Activated CD8-positive, alpha-beta memory T cell treated with anti-CD3 and anti-CD28 coated beads, Interleukin-2, amount 10 ng/mL, durations not matched to agents 7 days and 5 days (primary cell): Measurements from ENCODE around the gene ST6GALNAC3. TPM values are rescaled to one million over a fixed set of nuclear protein-coding genes. Genes with fewer than 3 reads are reported as not detected.
A peak's percentile ranks its signal among the peaks of the same experiment; 100 is the strongest.
"Not testable (repeated sequence)": the region's sequence is repeated elsewhere in the genome, so short reads cannot be mapped to it uniquely, and the experiment has no call there.

ENCODE experiments used
- ATAC-seq: fragments of 150-1000 bp; cut with Tn5 transposase; one replicate; pipeline ENCODE4 v1.10.0; 2021; ENCODE audit warnings: moderate library complexity
- CTCF ChIA-PET: fragments of 350-600 bp; sonication (Branson Sonifier 250); formaldehyde crosslinking; loops from one replicate; lab custom pipeline; 2021; ENCODE audit warnings: antibody characterized with exemption; lab: Charles Lee
- DNase-seq: peaks from one replicate; pipeline ENCODE4 v3.0.0-alpha.2; 2020
- H3K27ac Mint-ChIP-seq: one replicate; pipeline ENCODE4 v1.8.0; 2021; ENCODE audit warnings: mild to moderate bottlenecking, mixed read lengths
- H3K27me3 Mint-ChIP-seq: one replicate; pipeline ENCODE4 v1.8.0; 2021; ENCODE audit warnings: mixed read lengths
- H3K36me3 Mint-ChIP-seq: one replicate; pipeline ENCODE4 v1.8.0; 2021; ENCODE audit warnings: mild to moderate bottlenecking, mixed read lengths
- H3K4me1 Mint-ChIP-seq: one replicate; pipeline ENCODE4 v1.8.0; 2021; ENCODE audit warnings: mixed read lengths
- H3K4me3 Mint-ChIP-seq: one replicate; pipeline ENCODE4 v1.8.0; 2021; ENCODE audit warnings: mild to moderate bottlenecking, moderate library complexity, mixed read lengths
- H3K9me3 Mint-ChIP-seq: one replicate; pipeline ENCODE4 v1.8.0; 2022; ENCODE audit warnings: low read depth, mixed read lengths
- total RNA-seq, 2 experiments: library from RNA; stranded (reverse); gene quantifications; one replicate each; pipeline ENCODE4 v1.2.3, GENCODE V29; 2021

Gene ST6GALNAC3
- total RNA-seq, 2 experiments from 2014 or later: 0.26 to 0.88 TPM

DNA sequence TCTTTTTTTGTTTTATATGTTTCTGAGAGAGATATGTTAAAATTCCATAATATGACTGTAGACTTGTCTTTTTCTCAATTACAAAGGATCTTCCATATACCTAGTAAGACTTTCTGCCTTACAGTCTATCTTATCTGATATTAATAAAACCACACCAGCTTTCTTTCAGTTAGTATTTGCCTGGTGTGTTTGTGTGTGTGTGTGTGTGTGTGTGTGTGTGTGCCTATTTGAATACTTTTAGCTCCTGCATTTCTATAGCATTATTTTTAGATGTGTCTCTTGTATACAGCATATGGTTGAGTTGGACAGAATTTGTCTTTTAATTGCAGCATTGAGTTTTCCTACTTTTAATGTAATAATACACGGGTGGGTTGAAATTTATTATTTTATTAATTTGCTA lies 27.5 kb downstream of the ST6GALNAC3 start:
- H3K4me1 Mint-ChIP-seq: peaks cover 17% of the 10 kb centered on the region
- CTCF ChIA-PET: no interaction called here
- peaks cover 28% of the 10 kb centered on the region for H3K27me3 Mint-ChIP-seq
- H3K9me3 Mint-ChIP-seq: no peaks in the 10 kb centered on the region
- DNase-seq (no peak), ATAC-seq (no peak)
- no peak overlapping the region for H3K27ac Mint-ChIP-seq
- no peak overlapping the region for H3K4me3 Mint-ChIP-seq
- no peaks in the 10 kb centered on the region for H3K36me3 Mint-ChIP-seq

DNA sequence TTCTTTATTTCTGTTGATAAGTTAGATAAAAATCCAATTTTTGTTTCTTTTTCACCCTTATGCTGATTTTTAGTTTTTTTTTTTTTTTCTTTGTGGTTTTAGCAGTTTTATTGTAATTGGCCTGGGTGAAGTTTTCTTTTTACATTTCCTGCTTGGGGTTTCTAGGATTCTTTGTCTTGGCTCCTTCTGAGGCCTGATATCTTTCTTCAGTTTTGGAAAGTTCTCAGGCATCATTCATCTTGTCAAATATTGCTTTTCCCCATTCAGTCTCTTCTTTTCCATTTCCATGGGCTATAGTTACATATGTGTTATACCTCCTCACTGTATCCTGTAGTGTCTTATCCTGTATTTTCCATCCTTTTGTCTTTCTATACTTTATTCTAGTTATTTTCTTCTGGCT lies 28.5 kb downstream of the ST6GALNAC3 start:
- Mint-ChIP-seq H3K4me3 (no peak overlapping the region), H3K9me3 (no peaks in the 10 kb centered on the region), H3K27ac (no peak overlapping the region), H3K4me1 (peaks cover 17% of the 10 kb centered on the region), H3K27me3 (peaks cover 37% of the 10 kb centered on the region), H3K36me3 (no peaks in the 10 kb centered on the region)
- no peak for ATAC-seq
- CTCF ChIA-PET: no interaction called here
- no peak for DNase-seq

DNA sequence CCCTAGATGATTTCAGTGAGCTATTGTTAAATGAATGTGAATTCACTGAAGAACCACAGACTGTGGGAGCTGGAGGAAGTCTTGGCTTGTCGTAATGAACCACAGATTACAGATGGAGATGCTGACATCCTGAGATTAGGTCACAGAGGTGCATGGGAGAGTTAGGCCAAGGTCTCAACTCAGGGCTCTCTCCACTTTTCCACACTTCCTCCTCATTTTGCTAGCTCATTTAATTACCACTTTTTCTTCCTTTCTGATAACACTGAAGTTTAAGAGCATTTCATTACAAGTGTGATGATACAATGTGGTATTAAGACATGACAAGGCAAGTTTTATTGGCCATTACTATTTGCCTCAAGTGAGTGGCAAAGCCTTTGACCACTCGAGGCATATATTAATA lies 30.8 kb downstream of the ST6GALNAC3 start:
- CTCF ChIA-PET: interaction anchor here (1.0 kb wide), 1 partner anchor 115 kb away, joined by 3 read pairs; no protein-coding TSS in a partner anchor
- no peak overlapping the region for H3K27ac Mint-ChIP-seq
- H3K4me3 Mint-ChIP-seq: no peak overlapping the region
- DNase-seq (peak; percentile 54), ATAC-seq (peak; percentile 76)
- no peaks in the 10 kb centered on the region for H3K9me3 Mint-ChIP-seq
- no peaks in the 10 kb centered on the region for H3K36me3 Mint-ChIP-seq
- peaks cover 17% of the 10 kb centered on the region for H3K4me1 Mint-ChIP-seq
- peaks cover 50% of the 10 kb centered on the region for H3K27me3 Mint-ChIP-seq

DNA sequence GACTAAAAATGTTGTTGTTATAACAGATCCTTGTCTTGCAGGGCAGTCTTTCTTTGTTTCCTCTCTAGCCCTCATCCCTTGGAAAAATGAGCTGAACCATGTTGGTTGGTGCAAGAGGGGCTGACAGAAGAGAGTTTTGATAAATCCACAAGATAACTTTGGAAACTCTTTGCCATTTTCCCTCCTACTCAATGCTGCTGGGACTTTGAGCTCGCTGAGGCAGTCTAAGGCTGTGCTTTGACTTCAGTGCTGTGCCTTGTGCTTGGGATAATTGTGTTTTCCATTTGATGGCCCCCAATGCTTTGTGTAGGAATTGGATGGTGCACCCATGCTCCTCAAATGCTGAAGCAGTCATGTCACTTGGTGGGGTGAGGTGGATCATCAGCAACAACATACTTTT lies 31.7 kb downstream of the ST6GALNAC3 start:
- no peaks in the 10 kb centered on the region for H3K9me3 Mint-ChIP-seq
- no peak overlapping the region for H3K27ac Mint-ChIP-seq
- H3K36me3 Mint-ChIP-seq: no peaks in the 10 kb centered on the region
- H3K4me3 Mint-ChIP-seq: no peak overlapping the region
- no peak for ATAC-seq
- peaks cover 51% of the 10 kb centered on the region for H3K27me3 Mint-ChIP-seq
- DNase-seq: no peak
- H3K4me1 Mint-ChIP-seq: peaks cover 17% of the 10 kb centered on the region
- CTCF ChIA-PET: interaction anchor here (1.0 kb wide), 1 partner anchor 116 kb away, joined by 3 read pairs; no protein-coding TSS in a partner anchor

DNA sequence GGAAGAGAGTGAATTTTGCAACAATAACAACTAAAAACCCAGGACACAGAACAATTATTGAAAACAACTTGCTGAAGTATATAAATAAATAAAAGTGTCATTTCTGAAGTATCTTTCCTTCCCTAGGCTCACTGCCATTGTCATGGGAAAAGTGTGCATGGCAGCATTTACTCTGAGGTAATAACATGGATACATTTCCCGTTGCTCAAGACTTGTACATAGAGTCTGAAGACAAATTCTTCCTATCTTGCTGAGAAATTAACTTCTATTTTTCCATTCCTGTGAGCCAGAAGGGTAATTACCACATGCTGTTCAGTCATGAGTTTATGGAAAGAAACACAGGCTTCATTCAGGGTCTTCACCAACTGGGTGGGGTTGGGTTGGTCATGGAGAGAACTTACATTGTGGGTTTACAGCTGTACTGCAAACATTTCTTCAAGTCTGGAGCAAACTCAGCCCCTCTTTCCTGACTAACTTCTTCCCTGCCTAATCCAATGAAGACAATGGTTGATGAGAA lies 32.2 kb downstream of the ST6GALNAC3 start:
- Mint-ChIP-seq H3K27me3 (peaks cover 48% of the 10 kb centered on the region), H3K9me3 (no peaks in the 10 kb centered on the region), H3K36me3 (no peaks in the 10 kb centered on the region), H3K4me3 (no peak overlapping the region), H3K27ac (no peak overlapping the region), H3K4me1 (peaks cover 17% of the 10 kb centered on the region)
- CTCF ChIA-PET: no interaction called here
- DNase-seq (no peak), ATAC-seq (no peak)

DNA sequence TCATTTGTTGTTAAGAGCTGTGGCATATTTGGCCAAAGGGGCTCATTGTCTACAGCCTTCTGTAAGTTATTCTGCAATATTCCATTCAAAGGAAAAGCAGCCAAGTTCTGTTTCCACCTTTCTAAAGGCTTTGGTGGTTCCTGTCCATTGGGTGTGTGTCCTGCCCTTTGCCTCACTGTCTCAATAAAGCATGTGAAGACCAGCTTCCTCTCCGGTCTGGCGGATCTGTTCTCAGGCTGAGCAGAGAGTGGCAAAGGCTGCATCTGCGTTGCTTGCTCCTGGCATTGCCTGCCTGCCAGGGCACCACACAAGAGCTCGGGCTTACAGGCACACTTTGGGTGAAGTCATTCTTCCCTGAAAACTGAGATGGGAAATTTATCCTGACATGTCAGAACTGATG lies 34.9 kb downstream of the ST6GALNAC3 start:
- Mint-ChIP-seq H3K27ac (no peak overlapping the region), H3K4me3 (no peak overlapping the region), H3K27me3 (peaks cover 45% of the 10 kb centered on the region), H3K36me3 (no peaks in the 10 kb centered on the region), H3K4me1 (peaks cover 11% of the 10 kb centered on the region), H3K9me3 (no peaks in the 10 kb centered on the region)
- no peak for ATAC-seq
- no peak for DNase-seq
- CTCF ChIA-PET: interaction anchor here (0.9 kb wide), 1 partner anchor 9 kb away, joined by 3 read pairs; no protein-coding TSS in a partner anchor

DNA sequence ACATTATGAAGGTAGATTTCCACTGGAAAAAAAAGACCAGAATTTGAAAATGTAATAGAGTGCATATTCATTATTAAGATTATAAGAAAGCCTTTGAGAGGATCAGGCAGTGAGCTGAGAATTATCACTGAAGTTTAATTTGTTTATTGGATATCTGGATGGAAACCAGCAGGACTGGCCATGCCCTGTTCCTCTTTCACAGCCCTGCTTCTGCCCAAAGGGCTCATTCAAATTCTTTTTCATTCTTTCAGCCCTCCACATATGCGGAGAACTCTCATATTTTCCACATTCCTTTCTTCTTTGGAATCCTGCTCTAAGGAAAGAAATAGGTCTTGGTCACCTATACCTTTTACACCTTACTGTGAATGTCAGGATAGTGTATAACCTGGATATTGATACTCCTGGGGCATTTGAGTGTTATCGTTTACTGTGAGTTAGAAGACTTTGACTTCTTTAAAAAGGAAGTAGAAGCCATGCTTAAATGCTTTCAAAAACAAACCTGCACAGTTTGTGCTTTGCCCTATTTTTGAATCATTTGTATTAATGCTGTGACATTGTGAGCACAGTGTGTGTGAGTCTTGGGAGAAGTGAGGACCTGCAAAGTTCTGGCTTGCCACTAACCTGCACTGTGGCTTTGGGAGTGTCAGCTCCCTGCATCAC lies 35.5 kb downstream of the ST6GALNAC3 start:
- Mint-ChIP-seq H3K27me3 (peaks cover 44% of the 10 kb centered on the region), H3K4me3 (no peak overlapping the region), H3K36me3 (no peaks in the 10 kb centered on the region), H3K9me3 (no peaks in the 10 kb centered on the region), H3K27ac (no peak overlapping the region), H3K4me1 (peaks cover 5% of the 10 kb centered on the region)
- DNase-seq: no peak
- CTCF ChIA-PET: no interaction called here
- no peak for ATAC-seq

DNA sequence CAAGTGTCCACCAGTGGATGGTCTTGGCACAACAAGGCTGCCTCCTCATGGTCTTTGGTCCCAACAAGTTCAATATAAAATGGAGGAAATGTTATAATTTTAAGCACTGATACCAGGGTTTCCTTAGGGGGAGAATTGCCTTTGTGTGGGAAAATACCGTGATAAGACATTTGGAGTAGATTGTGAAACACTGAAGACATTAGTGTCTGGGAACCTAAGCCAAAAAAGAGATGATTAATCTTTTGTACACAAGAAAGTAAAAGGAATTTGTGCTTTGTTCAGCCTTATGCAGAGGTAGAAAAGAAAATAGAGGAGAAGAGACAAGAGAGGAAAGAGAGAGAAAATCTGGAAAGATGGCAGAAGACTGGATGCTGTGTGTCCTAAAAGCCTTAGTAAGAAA lies 36.1 kb downstream of the ST6GALNAC3 start:
- no peaks in the 10 kb centered on the region for H3K4me1 Mint-ChIP-seq
- ATAC-seq: no peak
- CTCF ChIA-PET: no interaction called here
- H3K27ac Mint-ChIP-seq: no peak overlapping the region
- H3K4me3 Mint-ChIP-seq: no peak overlapping the region
- DNase-seq: no peak
- H3K9me3 Mint-ChIP-seq: no peaks in the 10 kb centered on the region
- no peaks in the 10 kb centered on the region for H3K36me3 Mint-ChIP-seq
- peaks cover 45% of the 10 kb centered on the region for H3K27me3 Mint-ChIP-seq

DNA sequence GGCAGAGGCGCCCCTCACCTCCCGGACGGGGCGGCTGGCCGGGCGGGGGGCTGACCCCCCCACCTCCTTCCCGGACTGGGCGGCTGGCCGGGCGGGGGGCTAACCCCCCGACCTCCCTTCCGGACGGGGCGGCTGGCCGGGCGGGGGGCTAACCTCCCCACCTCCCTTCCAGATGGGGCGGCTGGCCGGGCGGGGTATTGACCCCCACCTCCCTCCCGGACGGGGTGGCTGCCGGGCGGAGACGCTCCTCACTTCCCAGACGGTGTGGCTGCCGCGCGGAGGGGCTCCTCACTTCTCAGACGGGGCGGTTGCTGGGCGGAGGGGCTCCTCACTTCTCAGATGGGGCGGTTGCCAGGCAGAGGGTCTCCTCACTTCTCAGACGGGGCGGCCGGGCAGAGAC lies 37.8 kb downstream of the ST6GALNAC3 start:
- peaks cover 37% of the 10 kb centered on the region for H3K27me3 Mint-ChIP-seq
- DNase-seq, CTCF ChIA-PET, H3K4me1 Mint-ChIP-seq, H3K9me3 Mint-ChIP-seq, H3K4me3 Mint-ChIP-seq, H3K27ac Mint-ChIP-seq, H3K36me3 Mint-ChIP-seq, ATAC-seq: not testable (repeated sequence)

DNA sequence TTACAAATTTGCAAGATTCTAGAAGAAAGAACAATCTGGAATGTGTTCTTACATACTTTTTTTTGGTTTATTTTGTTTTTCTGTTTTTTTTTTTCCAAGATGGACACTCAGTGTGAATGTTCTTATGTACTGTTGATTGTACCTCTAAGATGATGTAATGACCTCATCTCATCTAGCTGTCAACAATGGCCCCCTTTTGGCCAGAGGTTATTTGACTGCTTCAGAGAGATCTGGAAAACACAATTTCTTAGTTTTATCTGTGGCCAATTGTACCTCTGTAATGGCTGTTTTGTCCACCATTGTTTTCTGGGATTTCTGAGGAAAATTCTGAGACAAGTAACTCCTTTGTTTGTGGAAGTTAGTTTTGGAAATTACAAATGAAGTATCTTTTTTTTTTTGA lies 38.9 kb downstream of the ST6GALNAC3 start:
- CTCF ChIA-PET: no interaction called here
- no peaks in the 10 kb centered on the region for H3K4me1 Mint-ChIP-seq
- H3K27ac Mint-ChIP-seq: no peak overlapping the region
- no peak overlapping the region for H3K4me3 Mint-ChIP-seq
- peaks cover 26% of the 10 kb centered on the region for H3K27me3 Mint-ChIP-seq
- no peaks in the 10 kb centered on the region for H3K9me3 Mint-ChIP-seq
- DNase-seq (no peak), ATAC-seq (no peak)
- H3K36me3 Mint-ChIP-seq: no peaks in the 10 kb centered on the region

DNA sequence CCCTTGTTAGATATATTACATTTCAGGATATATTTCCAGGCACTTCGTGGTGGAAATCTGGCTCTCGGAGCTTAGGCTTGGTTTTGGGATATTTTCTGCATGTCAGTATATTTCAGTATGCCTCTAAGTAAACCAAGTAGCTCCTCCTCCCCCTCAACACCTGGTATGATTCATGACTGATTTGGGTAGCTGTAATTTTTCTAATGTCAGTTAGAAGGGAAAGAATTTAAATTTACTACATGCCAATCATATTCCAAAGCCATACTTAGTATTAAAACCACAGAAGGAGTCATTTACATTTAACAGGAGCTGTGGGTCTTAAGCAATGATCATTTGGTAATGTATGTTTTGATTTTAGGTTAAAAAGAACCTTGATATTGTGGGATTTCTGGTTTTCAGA lies 40.6 kb downstream of the ST6GALNAC3 start:
- peaks cover 15% of the 10 kb centered on the region for H3K27me3 Mint-ChIP-seq
- DNase-seq (no peak), ATAC-seq (no peak)
- H3K36me3 Mint-ChIP-seq: no peaks in the 10 kb centered on the region
- H3K4me1 Mint-ChIP-seq: no peaks in the 10 kb centered on the region
- H3K27ac Mint-ChIP-seq: no peak overlapping the region
- no peak overlapping the region for H3K4me3 Mint-ChIP-seq
- no peaks in the 10 kb centered on the region for H3K9me3 Mint-ChIP-seq
- CTCF ChIA-PET: no interaction called here

DNA sequence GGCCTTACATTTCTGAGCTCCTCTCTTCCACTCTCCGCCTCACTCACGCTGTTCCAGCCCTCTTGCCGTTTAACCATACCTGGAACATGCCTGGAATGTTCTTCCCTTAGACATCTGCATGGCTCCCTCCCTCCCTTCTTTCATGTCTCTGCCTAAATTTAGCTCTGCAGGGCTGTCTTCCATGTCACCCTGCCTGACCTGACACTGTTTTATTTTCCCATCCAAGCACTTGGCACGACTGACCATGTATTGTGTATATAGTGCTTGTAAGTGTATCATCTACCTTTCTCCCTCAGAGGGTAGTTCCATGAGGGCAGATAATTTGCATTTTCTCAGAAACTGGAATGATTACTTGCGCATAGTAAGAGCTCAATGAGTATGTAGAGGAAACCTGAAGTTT lies 47.3 kb downstream of the ST6GALNAC3 start:
- Mint-ChIP-seq H3K4me1 (no peaks in the 10 kb centered on the region), H3K9me3 (no peaks in the 10 kb centered on the region), H3K36me3 (no peaks in the 10 kb centered on the region), H3K4me3 (no peak overlapping the region), H3K27me3 (no peaks in the 10 kb centered on the region), H3K27ac (no peak overlapping the region)
- DNase-seq: no peak
- CTCF ChIA-PET: no interaction called here
- no peak for ATAC-seq

DNA sequence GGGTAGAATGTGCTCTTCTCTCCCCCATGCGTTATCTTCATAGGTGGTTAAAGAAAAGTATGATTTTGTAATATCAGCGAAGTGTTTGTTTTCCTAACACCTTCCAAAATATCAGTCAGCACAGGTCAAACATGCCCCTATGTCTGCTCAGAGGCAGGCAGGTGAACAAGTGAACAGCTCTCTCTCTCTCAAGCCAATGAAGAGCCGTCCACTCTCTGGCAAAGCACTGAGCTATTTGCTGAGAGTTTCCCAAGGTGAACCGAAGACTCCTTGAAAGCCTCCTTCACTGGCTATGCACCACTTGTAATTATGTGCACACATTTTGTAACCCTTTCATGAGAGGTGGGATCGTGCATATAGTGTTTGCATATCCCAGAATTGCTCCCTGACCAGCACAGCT lies 47.7 kb downstream of the ST6GALNAC3 start:
- CTCF ChIA-PET: no interaction called here
- Mint-ChIP-seq H3K27me3 (no peaks in the 10 kb centered on the region), H3K4me1 (no peaks in the 10 kb centered on the region), H3K36me3 (no peaks in the 10 kb centered on the region), H3K9me3 (no peaks in the 10 kb centered on the region), H3K4me3 (no peak overlapping the region), H3K27ac (no peak overlapping the region)
- ATAC-seq: no peak
- DNase-seq: no peak

DNA sequence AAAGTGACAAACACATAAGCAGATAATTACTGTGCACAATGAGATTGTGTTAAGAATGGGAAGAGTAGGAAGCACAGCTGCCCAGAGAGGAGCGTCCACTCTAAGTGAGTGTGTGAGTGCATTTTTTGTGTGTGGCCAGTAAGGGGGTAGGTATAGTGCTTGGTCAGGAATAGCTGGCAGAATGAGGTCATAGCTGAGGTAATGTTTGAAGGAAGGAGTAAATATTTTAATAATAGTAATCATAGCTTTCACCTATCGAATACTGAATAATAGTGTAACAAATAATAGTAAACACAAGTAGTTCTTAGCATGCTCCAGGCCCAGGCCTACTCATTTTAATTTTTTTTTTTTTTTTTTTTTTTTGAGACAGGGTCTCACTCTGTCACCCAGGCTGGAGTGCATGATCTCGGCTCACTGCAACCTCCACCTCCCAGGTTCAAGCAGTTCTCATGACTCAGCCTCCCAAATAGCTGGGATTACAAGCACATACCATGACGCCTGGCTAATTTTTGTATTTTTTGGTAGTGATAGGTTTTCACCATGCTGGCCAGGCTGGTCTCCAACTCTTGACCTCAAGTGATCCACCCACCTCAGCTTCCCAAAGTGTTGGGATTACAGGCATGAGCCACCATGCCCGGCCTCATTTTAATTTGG lies 49.0 kb downstream of the ST6GALNAC3 start:
- ATAC-seq, H3K4me3 Mint-ChIP-seq, H3K27me3 Mint-ChIP-seq, H3K4me1 Mint-ChIP-seq, DNase-seq, H3K27ac Mint-ChIP-seq, H3K9me3 Mint-ChIP-seq, H3K36me3 Mint-ChIP-seq: not testable (repeated sequence)
- CTCF ChIA-PET: interaction anchor here (0.8 to 1.5 kb wide), 2 partner anchors 31 to 132 kb away, joined by 3 to 4 read pairs; no protein-coding TSS in a partner anchor
